H9 (cell line): Measurements from ENCODE around the gene ZHX3. TPM values are rescaled to one million over a fixed set of nuclear protein-coding genes. Genes with fewer than 3 reads are reported as not detected.

Experiments used
- DNase-seq: peaks from one replicate; pipeline ENCODE4 v3.0.0-alpha.2; 2017
- H2AFZ ChIP-seq: one replicate; pipeline ENCODE4 v1.6.1; 2013; ENCODE audit warnings: mild to moderate bottlenecking, low read length, control low read depth, moderate library complexity
- H2AK5ac ChIP-seq: 2 replicates; pipeline ENCODE4 v1.6.1; 2013; ENCODE audit warnings: low read length, control low read depth, mixed read lengths; ENCODE audit not compliant: insufficient read length
- H2BK120ac ChIP-seq: one replicate; pipeline ENCODE4 v1.6.1; 2013; ENCODE audit warnings: low read depth, mild to moderate bottlenecking, low read length, control low read depth, inconsistent platforms; ENCODE audit not compliant: poor library complexity, severe bottlenecking
- H2BK12ac ChIP-seq: 2 replicates; pipeline ENCODE4 v1.6.1; 2013; ENCODE audit warnings: low read length, control low read depth, mixed read lengths, low read depth; ENCODE audit not compliant: insufficient read length
- H2BK15ac ChIP-seq: 2 replicates; pipeline ENCODE4 v1.6.1; 2013; ENCODE audit warnings: low read depth, low read length, control low read depth
- H2BK20ac ChIP-seq: one replicate; pipeline ENCODE4 v1.6.1; 2013; ENCODE audit warnings: low read depth, mild to moderate bottlenecking, low read length, control low read depth, inconsistent platforms; ENCODE audit not compliant: poor library complexity, severe bottlenecking
- H2BK5ac ChIP-seq: 2 replicates; pipeline ENCODE4 v1.6.1; 2013; ENCODE audit warnings: low read length, control low read depth, mixed read lengths; ENCODE audit not compliant: insufficient read length
- H3K14ac ChIP-seq: 2 replicates; pipeline ENCODE4 v1.6.1; 2013; ENCODE audit warnings: low read length, control low read depth; ENCODE audit not compliant: insufficient read depth
- H3K18ac ChIP-seq: 2 replicates; pipeline ENCODE4 v1.6.1; 2013; ENCODE audit warnings: low read depth, mild to moderate bottlenecking, mixed read lengths, low read length, control low read depth; ENCODE audit not compliant: insufficient read length
- H3K23ac ChIP-seq: 2 replicates; pipeline ENCODE4 v1.6.1; 2013; ENCODE audit warnings: low read length, control low read depth, mixed read lengths, low read depth; ENCODE audit not compliant: insufficient read length
- H3K23me2 ChIP-seq: 2 replicates; pipeline ENCODE4 v1.6.1; 2013; ENCODE audit warnings: low read depth, mild to moderate bottlenecking, mixed read lengths, low read length, control low read depth; ENCODE audit not compliant: insufficient read length, poor library complexity, severe bottlenecking
- H3K27ac ChIP-seq: 2 replicates; pipeline ENCODE4 v1.5.1; 2013; ENCODE audit warnings: low read length, control low read depth, mixed read lengths, low read depth; ENCODE audit not compliant: insufficient read length
- H3K27me3 ChIP-seq: 2 replicates; pipeline ENCODE4 v1.6.1; 2013; ENCODE audit warnings: low read length, control low read depth, inconsistent platforms; ENCODE audit not compliant: insufficient read depth
- H3K4ac ChIP-seq: 2 replicates; pipeline ENCODE4 v1.6.1; 2013; ENCODE audit warnings: low read depth, mild to moderate bottlenecking, control low read depth, inconsistent platforms, low read length, moderate library complexity
- H3K4me1 ChIP-seq: 2 replicates; pipeline ENCODE4 v1.6.1; 2013; ENCODE audit warnings: low read length, control low read depth, inconsistent platforms; ENCODE audit not compliant: insufficient read depth
- H3K4me2 ChIP-seq: 2 replicates; pipeline ENCODE4 v1.6.1; 2013; ENCODE audit warnings: low read length, control low read depth, mixed read lengths; ENCODE audit not compliant: insufficient read length, insufficient read depth
- H3K56ac ChIP-seq: 2 replicates; pipeline ENCODE4 v1.6.1; 2013; ENCODE audit warnings: low read depth, mild to moderate bottlenecking, mixed read lengths, low read length, control low read depth; ENCODE audit not compliant: insufficient read length
- H3K79me1 ChIP-seq: 2 replicates; pipeline ENCODE4 v1.6.1; 2013; ENCODE audit warnings: low read depth, mild to moderate bottlenecking, moderate library complexity, low read length, control low read depth, inconsistent platforms; ENCODE audit not compliant: insufficient read depth, poor library complexity, severe bottlenecking
- H3K79me2 ChIP-seq: 2 replicates; pipeline ENCODE4 v1.6.1; 2013; ENCODE audit warnings: low read length, control low read depth, inconsistent platforms; ENCODE audit not compliant: insufficient read depth
- H3K9ac ChIP-seq: 2 replicates; pipeline ENCODE4 v1.6.1; 2013; ENCODE audit warnings: low read length, control low read depth, mixed read lengths; ENCODE audit not compliant: insufficient read length; ENCODE audit errors: extremely low read depth
- H3K9me3 ChIP-seq: one replicate; pipeline ENCODE4 v1.6.1; 2013; ENCODE audit warnings: low read depth, low read length, inconsistent platforms; ENCODE audit not compliant: control insufficient read depth
- H3T11ph ChIP-seq: one replicate; pipeline ENCODE4 v1.6.1; 2013; ENCODE audit warnings: mild to moderate bottlenecking, low read length, control low read depth, inconsistent platforms
- H4K20me1 ChIP-seq: one replicate; pipeline ENCODE4 v1.6.1; 2013; ENCODE audit not compliant: control insufficient read depth, insufficient read length, insufficient read depth
- H4K5ac ChIP-seq: 2 replicates; pipeline ENCODE4 v1.6.1; 2013; ENCODE audit warnings: low read depth, mild to moderate bottlenecking, mixed read lengths, low read length, control low read depth; ENCODE audit not compliant: insufficient read length
- H4K8ac ChIP-seq: replicated peaks from 2 replicates; pipeline ENCODE4 v1.6.1; 2013; ENCODE audit warnings: low read length, control low read depth, mixed read lengths, low read depth; ENCODE audit not compliant: insufficient read length
- H4K91ac ChIP-seq: 2 replicates; pipeline ENCODE4 v1.6.1; 2013; ENCODE audit warnings: low read depth, mild to moderate bottlenecking, moderate library complexity, mixed read lengths, low read length, control low read depth; ENCODE audit not compliant: insufficient read length
- H3K27ac Mint-ChIP-seq, 3 experiments: 2 replicates in 2 of 3; 3 replicates in 1 of 3; pipeline ENCODE4 v1.8.0; 2020 to 2021; ENCODE audit warnings: mixed read lengths in 3 of 3, mild to moderate bottlenecking in 1 of 3, moderate library complexity in 1 of 3
- H3K27me3 Mint-ChIP-seq: 2 replicates; pipeline ENCODE4 v1.8.0; 2021; ENCODE audit warnings: low read depth, mild to moderate bottlenecking, moderate library complexity, mixed read lengths
- H3K36me3 Mint-ChIP-seq, 3 experiments: 2 replicates in 2 of 3; 3 replicates in 1 of 3; pipeline ENCODE4 v1.8.0; 2020 to 2021; ENCODE audit warnings: low read depth in 3 of 3, mixed read lengths in 3 of 3; ENCODE audit not compliant: insufficient read depth in 1 of 3
- H3K4me1 Mint-ChIP-seq, 2 experiments: 2 replicates each; pipeline ENCODE4 v1.8.0; 2020; ENCODE audit warnings: mixed read lengths in 2 of 2
- H3K4me3 Mint-ChIP-seq, 2 experiments: 2 replicates in 1 of 2; 3 replicates in 1 of 2; pipeline ENCODE4 v1.8.0; 2020 to 2021; ENCODE audit warnings: mild to moderate bottlenecking in 2 of 2, mixed read lengths in 2 of 2, moderate library complexity in 1 of 2
- H3K9me3 Mint-ChIP-seq, 2 experiments: 2 replicates in 1 of 2; 3 replicates in 1 of 2; pipeline ENCODE4 v1.8.0; 2020; ENCODE audit warnings: mild to moderate bottlenecking in 2 of 2, mixed read lengths in 2 of 2, moderate library complexity in 1 of 2
- CTCF ChIP-seq: fragments of 200-600 bp; sonication (generic); conservative IDR thresholded peaks from 3 replicates; pipeline ENCODE4 v1.8.0; 2021; ENCODE audit warnings: antibody characterized with exemption, mild to moderate bottlenecking
- WGBS: extraction: QIAGEN DNeasy Blood & Tissue Kit; methylation state at CpG from one replicate; pipeline ENCODE4 v1.1.7; 2013; ENCODE audit warnings: missing lambda C conversion rate, low lambda C conversion rate, mixed read lengths; ENCODE audit not compliant: insufficient read length; ENCODE audit errors: extremely low coverage; 5-methylcytosine and 5-hydroxymethylcytosine counted together
- total RNA-seq: library from RNA; stranded (reverse); gene quantifications from 2 replicates; pipeline ENCODE4 v1.2.1, GENCODE V29; 2021

The ZHX3 gene
- total RNA-seq, 1 experiment from 2014 or later, result 4.4 TPM

GRCh38 chr20:41327178-41327577, 9.6 kb upstream of the ZHX3 start:
- Histone ChIP-seq H3K4ac (no peak overlapping the region), H3K4me1 (no peaks in the 10 kb centered on the region), H3K9ac (no peak overlapping the region), H3K79me1 (no peaks in the 10 kb centered on the region), H4K5ac (no peak overlapping the region), H3K23ac (no peak overlapping the region), H3K27me3 (no peaks in the 10 kb centered on the region), H2BK120ac (no peak overlapping the region), H4K20me1 (no peaks in the 10 kb centered on the region), H3K27ac (no peak overlapping the region), H3K23me2 (no peaks in the 10 kb centered on the region), H3K79me2 (no peaks in the 10 kb centered on the region), H4K8ac (no peak overlapping the region), H3K18ac (no peak overlapping the region), H2AK5ac (no peak overlapping the region), H2BK5ac (no peak overlapping the region), H3K9me3 (no peaks in the 10 kb centered on the region), H2BK12ac (no peak overlapping the region), H2AFZ (no peak overlapping the region), H3K4me2 (no peak overlapping the region), H4K91ac (no peak overlapping the region), H3T11ph (no peak overlapping the region), H3K56ac (no peak overlapping the region), H3K14ac (no peak overlapping the region), H2BK15ac (no peak overlapping the region), H2BK20ac (no peak overlapping the region)
- TF ChIP-seq CTCF, result no peak
- Mint-ChIP-seq H3K4me1 (0 out of 4 replicates have a peak, but pooled peaks cover 0 to 2% of the 10 kb centered on the region in 2 experiments), H3K27me3 (peaks cover 9% of the 10 kb centered on the region), H3K4me3 (no peak overlapping the region), H3K9me3 (no peaks in the 10 kb centered on the region), H3K36me3 (no peaks in the 10 kb centered on the region), H3K27ac (no peak overlapping the region)
- DNase-seq, result no peak
- WGBS, result no CpG with 5 or more reads among the region's 5 CpGs
